ENCODE data around the gene P3R3URF.

DNA sequence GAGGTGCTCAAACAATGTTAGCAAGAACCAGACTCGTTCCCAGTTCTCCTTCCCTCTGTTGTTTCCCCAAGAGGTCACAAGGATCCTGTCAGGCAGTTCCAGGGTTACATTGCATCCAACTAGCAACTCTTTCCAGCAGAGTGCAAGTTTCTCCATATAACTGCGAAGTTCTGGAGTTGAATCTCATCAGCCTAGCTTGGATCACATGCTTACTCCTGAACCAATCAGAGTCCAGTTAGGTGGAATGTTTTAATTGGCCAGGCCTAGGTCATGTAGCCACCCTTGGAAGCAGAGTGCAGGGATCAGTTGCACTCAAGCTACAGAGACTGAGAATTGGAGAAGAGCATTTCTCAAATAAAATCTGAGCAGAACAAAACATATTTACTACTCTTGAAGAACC lies 28.0 kb downstream of the P3R3URF start:
- TF ChIP-seq, protein P1, sequence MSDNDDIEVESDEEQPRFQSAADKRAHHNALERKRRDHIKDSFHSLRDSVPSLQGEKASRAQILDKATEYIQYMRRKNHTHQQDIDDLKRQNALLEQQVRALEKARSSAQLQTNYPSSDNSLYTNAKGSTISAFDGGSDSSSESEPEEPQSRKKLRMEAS (IDR thresholded peaks at IDR 0.05): no peak
- TF ChIP-seq, protein P2, sequence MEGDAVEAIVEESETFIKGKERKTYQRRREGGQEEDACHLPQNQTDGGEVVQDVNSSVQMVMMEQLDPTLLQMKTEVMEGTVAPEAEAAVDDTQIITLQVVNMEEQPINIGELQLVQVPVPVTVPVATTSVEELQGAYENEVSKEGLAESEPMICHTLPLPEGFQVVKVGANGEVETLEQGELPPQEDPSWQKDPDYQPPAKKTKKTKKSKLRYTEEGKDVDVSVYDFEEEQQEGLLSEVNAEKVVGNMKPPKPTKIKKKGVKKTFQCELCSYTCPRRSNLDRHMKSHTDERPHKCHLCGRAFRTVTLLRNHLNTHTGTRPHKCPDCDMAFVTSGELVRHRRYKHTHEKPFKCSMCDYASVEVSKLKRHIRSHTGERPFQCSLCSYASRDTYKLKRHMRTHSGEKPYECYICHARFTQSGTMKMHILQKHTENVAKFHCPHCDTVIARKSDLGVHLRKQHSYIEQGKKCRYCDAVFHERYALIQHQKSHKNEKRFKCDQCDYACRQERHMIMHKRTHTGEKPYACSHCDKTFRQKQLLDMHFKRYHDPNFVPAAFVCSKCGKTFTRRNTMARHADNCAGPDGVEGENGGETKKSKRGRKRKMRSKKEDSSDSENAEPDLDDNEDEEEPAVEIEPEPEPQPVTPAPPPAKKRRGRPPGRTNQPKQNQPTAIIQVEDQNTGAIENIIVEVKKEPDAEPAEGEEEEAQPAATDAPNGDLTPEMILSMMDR (IDR thresholded peaks at IDR 0.05; ENCODE audit: low read depth, low read length, missing input control): no peak
- TF ChIP-seq RAD21 (IDR thresholded peaks at IDR 0.05) (no peak), JUND (IDR thresholded peaks at IDR 0.05) (no peak), SP1 (IDR thresholded peaks at IDR 0.05) (no peak), GABPA (IDR thresholded peaks at IDR 0.05 in 1 of 2, conservative IDR thresholded peaks at IDR 0.05 in 1 of 2) (no peak), RXRA (IDR thresholded peaks at IDR 0.05) (no peak), YY1 (IDR thresholded peaks at IDR 0.05) (no peak), TAF1 (conservative IDR thresholded peaks at IDR 0.05) (no peak), HNF4G (IDR thresholded peaks at IDR 0.05) (no peak), EGR1 (IDR thresholded peaks at IDR 0.05; ENCODE audit: low read depth in 2 of 2) (no peak)
- TF ChIP-seq, protein P3, sequence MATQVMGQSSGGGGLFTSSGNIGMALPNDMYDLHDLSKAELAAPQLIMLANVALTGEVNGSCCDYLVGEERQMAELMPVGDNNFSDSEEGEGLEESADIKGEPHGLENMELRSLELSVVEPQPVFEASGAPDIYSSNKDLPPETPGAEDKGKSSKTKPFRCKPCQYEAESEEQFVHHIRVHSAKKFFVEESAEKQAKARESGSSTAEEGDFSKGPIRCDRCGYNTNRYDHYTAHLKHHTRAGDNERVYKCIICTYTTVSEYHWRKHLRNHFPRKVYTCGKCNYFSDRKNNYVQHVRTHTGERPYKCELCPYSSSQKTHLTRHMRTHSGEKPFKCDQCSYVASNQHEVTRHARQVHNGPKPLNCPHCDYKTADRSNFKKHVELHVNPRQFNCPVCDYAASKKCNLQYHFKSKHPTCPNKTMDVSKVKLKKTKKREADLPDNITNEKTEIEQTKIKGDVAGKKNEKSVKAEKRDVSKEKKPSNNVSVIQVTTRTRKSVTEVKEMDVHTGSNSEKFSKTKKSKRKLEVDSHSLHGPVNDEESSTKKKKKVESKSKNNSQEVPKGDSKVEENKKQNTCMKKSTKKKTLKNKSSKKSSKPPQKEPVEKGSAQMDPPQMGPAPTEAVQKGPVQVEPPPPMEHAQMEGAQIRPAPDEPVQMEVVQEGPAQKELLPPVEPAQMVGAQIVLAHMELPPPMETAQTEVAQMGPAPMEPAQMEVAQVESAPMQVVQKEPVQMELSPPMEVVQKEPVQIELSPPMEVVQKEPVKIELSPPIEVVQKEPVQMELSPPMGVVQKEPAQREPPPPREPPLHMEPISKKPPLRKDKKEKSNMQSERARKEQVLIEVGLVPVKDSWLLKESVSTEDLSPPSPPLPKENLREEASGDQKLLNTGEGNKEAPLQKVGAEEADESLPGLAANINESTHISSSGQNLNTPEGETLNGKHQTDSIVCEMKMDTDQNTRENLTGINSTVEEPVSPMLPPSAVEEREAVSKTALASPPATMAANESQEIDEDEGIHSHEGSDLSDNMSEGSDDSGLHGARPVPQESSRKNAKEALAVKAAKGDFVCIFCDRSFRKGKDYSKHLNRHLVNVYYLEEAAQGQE (IDR thresholded peaks at IDR 0.05): no peak
- TF ChIP-seq, protein P4, sequence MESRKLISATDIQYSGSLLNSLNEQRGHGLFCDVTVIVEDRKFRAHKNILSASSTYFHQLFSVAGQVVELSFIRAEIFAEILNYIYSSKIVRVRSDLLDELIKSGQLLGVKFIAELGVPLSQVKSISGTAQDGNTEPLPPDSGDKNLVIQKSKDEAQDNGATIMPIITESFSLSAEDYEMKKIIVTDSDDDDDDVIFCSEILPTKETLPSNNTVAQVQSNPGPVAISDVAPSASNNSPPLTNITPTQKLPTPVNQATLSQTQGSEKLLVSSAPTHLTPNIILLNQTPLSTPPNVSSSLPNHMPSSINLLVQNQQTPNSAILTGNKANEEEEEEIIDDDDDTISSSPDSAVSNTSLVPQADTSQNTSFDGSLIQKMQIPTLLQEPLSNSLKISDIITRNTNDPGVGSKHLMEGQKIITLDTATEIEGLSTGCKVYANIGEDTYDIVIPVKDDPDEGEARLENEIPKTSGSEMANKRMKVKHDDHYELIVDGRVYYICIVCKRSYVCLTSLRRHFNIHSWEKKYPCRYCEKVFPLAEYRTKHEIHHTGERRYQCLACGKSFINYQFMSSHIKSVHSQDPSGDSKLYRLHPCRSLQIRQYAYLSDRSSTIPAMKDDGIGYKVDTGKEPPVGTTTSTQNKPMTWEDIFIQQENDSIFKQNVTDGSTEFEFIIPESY (IDR thresholded peaks at IDR 0.05): no peak
- TF ChIP-seq, protein P5, sequence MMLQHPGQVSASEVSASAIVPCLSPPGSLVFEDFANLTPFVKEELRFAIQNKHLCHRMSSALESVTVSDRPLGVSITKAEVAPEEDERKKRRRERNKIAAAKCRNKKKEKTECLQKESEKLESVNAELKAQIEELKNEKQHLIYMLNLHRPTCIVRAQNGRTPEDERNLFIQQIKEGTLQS (IDR thresholded peaks at IDR 0.05): no peak
